ENCODE measurements around the gene ASAP3. TPM values are rescaled to one million over a fixed set of nuclear protein-coding genes. Genes with fewer than 3 reads are reported as not detected.
A peak's percentile ranks its signal among the peaks of the same experiment; 100 is the strongest.

ASAP3 gene
- total RNA-seq, 1 experiment from 2014 or later: 0.60 TPM

- Histone ChIP-seq H4K20me1 (ENCODE audit: insufficient read depth, low read depth, low read length) (no peaks in the 10 kb centered on the region), H2AFZ (ENCODE audit: low read length) (no peak overlapping the region), H3K9ac (ENCODE audit: low read length) (no peak overlapping the region), H3K4me2 (ENCODE audit: low read depth, low read length, poor library complexity, severe bottlenecking) (no peak overlapping the region), H3K4me3 (ENCODE audit: low read length) (no peak overlapping the region), H3K9me2 (replicated peaks; ENCODE audit: insufficient read depth, low read length) (no peaks in the 10 kb centered on the region), H3K36me3 (ENCODE audit: insufficient read depth, low read length) (no peaks in the 10 kb centered on the region), H3K4me1 (ENCODE audit: low read length) (peaks cover 17% of the 10 kb centered on the region), H3K27me3 (ENCODE audit: low read length) (no peaks in the 10 kb centered on the region), H3K27ac (ENCODE audit: low read length) (no peak overlapping the region), H3K9me3 (ENCODE audit: low read length) (no peaks in the 10 kb centered on the region), H3K79me2 (ENCODE audit: low read length) (no peaks in the 10 kb centered on the region)
- peak; percentile 20 for DNase-seq
These were observed 4.9 kb downstream of the ASAP3 start for GRCh38 chr1:23478896-23479665.

- Histone ChIP-seq H3K36me3 (ENCODE audit: insufficient read depth, low read length) (no peaks in the 10 kb centered on the region), H3K4me2 (ENCODE audit: low read depth, low read length, poor library complexity, severe bottlenecking) (no peak overlapping the region), H4K20me1 (ENCODE audit: insufficient read depth, low read depth, low read length) (no peaks in the 10 kb centered on the region), H3K4me3 (ENCODE audit: low read length) (no peak overlapping the region), H3K9ac (ENCODE audit: low read length) (no peak overlapping the region), H3K27ac (ENCODE audit: low read length) (no peak overlapping the region), H2AFZ (ENCODE audit: low read length) (no peak overlapping the region), H3K4me1 (ENCODE audit: low read length) (peaks cover 12% of the 10 kb centered on the region), H3K9me3 (ENCODE audit: low read length) (no peaks in the 10 kb centered on the region), H3K9me2 (replicated peaks; ENCODE audit: insufficient read depth, low read length) (no peaks in the 10 kb centered on the region), H3K79me2 (ENCODE audit: low read length) (no peaks in the 10 kb centered on the region), H3K27me3 (ENCODE audit: low read length) (no peaks in the 10 kb centered on the region)
- no peak for DNase-seq
These were observed 6.4 kb downstream of the ASAP3 start for GRCh38 chr1:23477359-23478144.

- no peaks in the 10 kb centered on the region for H3K9me2 ChIP-seq (replicated peaks; ENCODE audit: insufficient read depth, low read length)
- peaks cover 5% of the 10 kb centered on the region for H3K4me1 ChIP-seq (ENCODE audit: low read length)
- no peak overlapping the region for H3K9ac ChIP-seq (ENCODE audit: low read length)
- no peaks in the 10 kb centered on the region for H3K27me3 ChIP-seq (ENCODE audit: low read length)
- H3K79me2 ChIP-seq (ENCODE audit: low read length): no peaks in the 10 kb centered on the region
- no peaks in the 10 kb centered on the region for H3K36me3 ChIP-seq (ENCODE audit: insufficient read depth, low read length)
- H3K4me3 ChIP-seq (ENCODE audit: low read length): no peak overlapping the region
- H4K20me1 ChIP-seq (ENCODE audit: insufficient read depth, low read depth, low read length): no peaks in the 10 kb centered on the region
- no peaks in the 10 kb centered on the region for H3K9me3 ChIP-seq (ENCODE audit: low read length)
- no peak overlapping the region for H3K27ac ChIP-seq (ENCODE audit: low read length)
- no peak overlapping the region for H3K4me2 ChIP-seq (ENCODE audit: low read depth, low read length, poor library complexity, severe bottlenecking)
- H2AFZ ChIP-seq (ENCODE audit: low read length): no peak overlapping the region
- DNase-seq: no peak
These were observed 8.3 kb downstream of the ASAP3 start for GRCh38 chr1:23475641-23476040.

- DNase-seq: no peak
- Histone ChIP-seq H3K4me3 (ENCODE audit: low read length) (no peak overlapping the region), H3K27me3 (ENCODE audit: low read length) (no peaks in the 10 kb centered on the region), H3K4me2 (ENCODE audit: low read depth, low read length, poor library complexity, severe bottlenecking) (no peak overlapping the region), H3K79me2 (ENCODE audit: low read length) (no peaks in the 10 kb centered on the region), H2AFZ (ENCODE audit: low read length) (no peak overlapping the region), H3K27ac (ENCODE audit: low read length) (no peak overlapping the region), H3K9ac (ENCODE audit: low read length) (no peak overlapping the region), H4K20me1 (ENCODE audit: insufficient read depth, low read depth, low read length) (no peaks in the 10 kb centered on the region), H3K36me3 (ENCODE audit: insufficient read depth, low read length) (no peaks in the 10 kb centered on the region), H3K9me3 (ENCODE audit: low read length) (no peaks in the 10 kb centered on the region), H3K9me2 (replicated peaks; ENCODE audit: insufficient read depth, low read length) (no peaks in the 10 kb centered on the region), H3K4me1 (ENCODE audit: low read length) (peaks cover under 1% of the 10 kb centered on the region)
These were observed 8.8 kb downstream of the ASAP3 start for GRCh38 chr1:23475134-23475628.

GRCh38 chr1:23473037-23473800, 10.8 kb downstream of the ASAP3 start:
- no peaks in the 10 kb centered on the region for H3K36me3 ChIP-seq (ENCODE audit: insufficient read depth, low read length)
- no peak for DNase-seq
- H3K9me2 ChIP-seq (replicated peaks; ENCODE audit: insufficient read depth, low read length): no peaks in the 10 kb centered on the region
- no peaks in the 10 kb centered on the region for H3K79me2 ChIP-seq (ENCODE audit: low read length)
- no peaks in the 10 kb centered on the region for H3K27me3 ChIP-seq (ENCODE audit: low read length)
- no peaks in the 10 kb centered on the region for H3K9me3 ChIP-seq (ENCODE audit: low read length)
- no peak overlapping the region for H3K27ac ChIP-seq (ENCODE audit: low read length)
- H2AFZ ChIP-seq (ENCODE audit: low read length): no peak overlapping the region
- H4K20me1 ChIP-seq (ENCODE audit: insufficient read depth, low read depth, low read length): no peaks in the 10 kb centered on the region
- H3K4me2 ChIP-seq (ENCODE audit: low read depth, low read length, poor library complexity, severe bottlenecking): no peak overlapping the region
- H3K4me3 ChIP-seq (ENCODE audit: low read length): no peak overlapping the region
- no peak overlapping the region for H3K9ac ChIP-seq (ENCODE audit: low read length)
- no peaks in the 10 kb centered on the region for H3K4me1 ChIP-seq (ENCODE audit: low read length)

- Histone ChIP-seq H3K9me2 (replicated peaks; ENCODE audit: insufficient read depth, low read length) (no peaks in the 10 kb centered on the region), H3K79me2 (ENCODE audit: low read length) (no peaks in the 10 kb centered on the region), H3K27me3 (ENCODE audit: low read length) (no peaks in the 10 kb centered on the region), H3K27ac (ENCODE audit: low read length) (no peak overlapping the region), H3K36me3 (ENCODE audit: insufficient read depth, low read length) (no peaks in the 10 kb centered on the region), H3K9ac (ENCODE audit: low read length) (no peak overlapping the region), H4K20me1 (ENCODE audit: insufficient read depth, low read depth, low read length) (no peaks in the 10 kb centered on the region), H2AFZ (ENCODE audit: low read length) (no peak overlapping the region), H3K4me2 (ENCODE audit: low read depth, low read length, poor library complexity, severe bottlenecking) (no peak overlapping the region), H3K9me3 (ENCODE audit: low read length) (no peaks in the 10 kb centered on the region), H3K4me3 (ENCODE audit: low read length) (no peak overlapping the region), H3K4me1 (ENCODE audit: low read length) (no peaks in the 10 kb centered on the region)
- no peak for DNase-seq
These were observed 11.5 kb downstream of the ASAP3 start for GRCh38 chr1:23472351-23473036.

- Histone ChIP-seq H3K4me2 (ENCODE audit: low read depth, low read length, poor library complexity, severe bottlenecking) (no peak overlapping the region), H3K9ac (ENCODE audit: low read length) (no peak overlapping the region), H3K79me2 (ENCODE audit: low read length) (no peaks in the 10 kb centered on the region), H2AFZ (ENCODE audit: low read length) (no peak overlapping the region), H3K27me3 (ENCODE audit: low read length) (no peaks in the 10 kb centered on the region), H4K20me1 (ENCODE audit: insufficient read depth, low read depth, low read length) (no peaks in the 10 kb centered on the region), H3K4me1 (ENCODE audit: low read length) (no peaks in the 10 kb centered on the region), H3K9me3 (ENCODE audit: low read length) (no peaks in the 10 kb centered on the region), H3K9me2 (replicated peaks; ENCODE audit: insufficient read depth, low read length) (no peaks in the 10 kb centered on the region), H3K36me3 (ENCODE audit: insufficient read depth, low read length) (no peaks in the 10 kb centered on the region), H3K4me3 (ENCODE audit: low read length) (no peak overlapping the region), H3K27ac (ENCODE audit: low read length) (no peak overlapping the region)
- no peak for DNase-seq
These were observed 12.4 kb downstream of the ASAP3 start for GRCh38 chr1:23471473-23472075.

Measured in Karpas-422 (cell line).